Nephron progenitor cell (in vitro differentiated cells): ENCODE data around the gene TOP2A.
"Not testable (repeated sequence)": the region's sequence is repeated elsewhere in the genome, so short reads cannot be mapped to it uniquely, and the experiment has no call there.

ENCODE experiments used
- DNase-seq: peaks from one replicate; pipeline ENCODE4 v3.0.0; 2021
- H3K27ac Mint-ChIP-seq: 2 replicates; pipeline ENCODE4 v1.8.0; 2021; ENCODE audit warnings: mild to moderate bottlenecking, moderate library complexity, mixed read lengths
- H3K27me3 Mint-ChIP-seq: 2 replicates; pipeline ENCODE4 v1.8.0; 2021; ENCODE audit warnings: mild to moderate bottlenecking, low read depth, mixed read lengths; ENCODE audit not compliant: poor library complexity
- H3K36me3 Mint-ChIP-seq: 2 replicates; pipeline ENCODE4 v1.8.0; 2021; ENCODE audit warnings: low read depth, mixed read lengths
- H3K4me1 Mint-ChIP-seq: 2 replicates; pipeline ENCODE4 v1.8.0; 2021; ENCODE audit warnings: mixed read lengths
- H3K4me3 Mint-ChIP-seq: 2 replicates; pipeline ENCODE4 v1.8.0; 2021; ENCODE audit warnings: mild to moderate bottlenecking, moderate library complexity, mixed read lengths
- H3K9me3 Mint-ChIP-seq: 2 replicates; pipeline ENCODE4 v1.8.0; 2021; ENCODE audit warnings: mild to moderate bottlenecking, moderate library complexity, mixed read lengths
- TF ChIP-seq, protein P1 (sequence below): fragments of 200-600 bp; sonication (generic); IDR thresholded peaks from 2 replicates; pipeline ENCODE4 v1.5.0; 2021; ENCODE audit warnings: antibody characterized with exemption

TOP2A gene

DNA sequence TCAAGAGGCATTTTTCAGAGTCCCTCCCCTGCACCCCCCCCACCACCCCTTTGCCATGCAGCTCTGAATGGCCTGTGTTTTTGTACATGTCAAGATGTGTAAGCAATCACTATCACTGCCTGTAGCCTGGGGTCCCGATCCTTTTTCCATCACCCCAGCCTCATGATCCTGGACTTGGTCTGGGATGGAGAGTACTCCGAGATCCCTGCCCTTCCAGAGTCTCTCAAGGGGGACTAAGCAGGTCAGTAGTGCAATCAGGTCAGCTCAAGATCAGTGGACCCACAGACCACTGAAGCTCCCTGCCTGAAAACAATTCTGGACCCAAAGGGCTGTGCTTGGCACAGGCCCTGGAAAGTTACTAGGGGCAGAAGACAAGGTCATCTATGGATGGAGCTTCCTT, 45.7 kb downstream of the TOP2A start:
- TF ChIP-seq, protein P1, sequence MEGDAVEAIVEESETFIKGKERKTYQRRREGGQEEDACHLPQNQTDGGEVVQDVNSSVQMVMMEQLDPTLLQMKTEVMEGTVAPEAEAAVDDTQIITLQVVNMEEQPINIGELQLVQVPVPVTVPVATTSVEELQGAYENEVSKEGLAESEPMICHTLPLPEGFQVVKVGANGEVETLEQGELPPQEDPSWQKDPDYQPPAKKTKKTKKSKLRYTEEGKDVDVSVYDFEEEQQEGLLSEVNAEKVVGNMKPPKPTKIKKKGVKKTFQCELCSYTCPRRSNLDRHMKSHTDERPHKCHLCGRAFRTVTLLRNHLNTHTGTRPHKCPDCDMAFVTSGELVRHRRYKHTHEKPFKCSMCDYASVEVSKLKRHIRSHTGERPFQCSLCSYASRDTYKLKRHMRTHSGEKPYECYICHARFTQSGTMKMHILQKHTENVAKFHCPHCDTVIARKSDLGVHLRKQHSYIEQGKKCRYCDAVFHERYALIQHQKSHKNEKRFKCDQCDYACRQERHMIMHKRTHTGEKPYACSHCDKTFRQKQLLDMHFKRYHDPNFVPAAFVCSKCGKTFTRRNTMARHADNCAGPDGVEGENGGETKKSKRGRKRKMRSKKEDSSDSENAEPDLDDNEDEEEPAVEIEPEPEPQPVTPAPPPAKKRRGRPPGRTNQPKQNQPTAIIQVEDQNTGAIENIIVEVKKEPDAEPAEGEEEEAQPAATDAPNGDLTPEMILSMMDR = no peak
- DNase-seq = no peak
- Mint-ChIP-seq H3K4me3 (no peak overlapping the region), H3K27me3 (peaks cover 26% of the 10 kb centered on the region), H3K9me3 (peaks cover 22% of the 10 kb centered on the region), H3K36me3 (no peaks in the 10 kb centered on the region), H3K4me1 (no peaks in the 10 kb centered on the region), H3K27ac (no peak overlapping the region)

DNA sequence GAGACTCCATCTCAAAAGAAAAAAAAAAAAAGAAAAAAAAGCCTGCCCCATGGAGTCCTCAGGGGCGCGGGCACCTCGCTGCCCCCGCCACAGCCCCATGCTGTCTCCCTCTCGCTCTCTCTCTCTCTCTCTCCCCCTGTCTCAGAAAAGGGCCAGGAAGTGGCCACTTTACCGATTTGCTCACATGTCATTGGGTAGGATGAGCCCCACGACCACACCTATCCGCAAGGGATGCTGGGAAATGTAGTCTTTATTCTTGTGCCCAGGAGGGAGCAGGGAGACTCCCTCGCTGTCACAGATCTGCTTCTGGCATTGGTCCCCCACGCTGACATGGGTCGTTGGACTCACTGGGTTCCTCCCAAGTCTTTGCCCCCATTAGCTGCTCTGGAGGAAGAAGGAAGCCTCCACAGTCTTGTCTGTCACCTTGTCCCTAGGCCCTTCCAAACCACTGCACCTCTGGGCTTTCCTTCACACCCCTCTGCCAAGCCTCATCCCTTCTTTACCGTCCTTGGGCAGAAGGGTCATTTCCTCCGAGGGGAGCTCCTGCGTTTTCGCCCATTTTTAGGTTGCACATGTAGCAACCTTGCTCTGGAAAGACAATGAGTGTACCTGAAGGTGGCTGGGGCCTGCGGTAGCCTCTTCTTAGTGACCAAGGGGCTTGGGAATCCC, 46.3 kb downstream of the TOP2A start:
- no peak for DNase-seq
- Mint-ChIP-seq H3K9me3 (peaks cover 22% of the 10 kb centered on the region), H3K27ac (no peak overlapping the region), H3K27me3 (peaks cover 26% of the 10 kb centered on the region), H3K36me3 (no peaks in the 10 kb centered on the region), H3K4me1 (no peaks in the 10 kb centered on the region), H3K4me3 (no peak overlapping the region)
- TF ChIP-seq, protein P1 = no peak

DNA sequence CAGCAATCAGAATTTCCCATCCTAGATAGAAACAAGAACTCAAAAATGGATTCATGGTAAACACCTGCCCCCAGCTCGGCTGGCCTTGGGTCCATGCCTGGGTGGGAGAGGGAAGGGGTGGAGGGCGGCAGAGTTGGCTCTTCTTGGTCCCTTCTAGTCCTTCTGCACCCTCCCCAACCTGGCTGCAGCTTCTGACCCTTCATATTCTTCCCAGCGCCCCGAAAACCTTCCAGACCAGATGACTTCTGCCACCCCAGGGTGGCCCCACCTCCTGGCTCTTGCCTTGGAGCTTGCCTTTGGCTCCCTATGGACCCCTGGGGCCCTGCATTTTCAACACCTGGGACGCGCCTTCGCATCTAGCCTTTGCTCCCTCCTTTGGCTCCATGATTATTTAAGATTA, 47.8 kb downstream of the TOP2A start:
- H3K9me3 Mint-ChIP-seq = peaks cover 22% of the 10 kb centered on the region
- no peak for DNase-seq
- H3K36me3 Mint-ChIP-seq = no peaks in the 10 kb centered on the region
- H3K27me3 Mint-ChIP-seq = peaks cover 33% of the 10 kb centered on the region
- no peak overlapping the region for H3K4me3 Mint-ChIP-seq
- TF ChIP-seq, protein P1 = no peak
- no peak overlapping the region for H3K27ac Mint-ChIP-seq
- H3K4me1 Mint-ChIP-seq = no peaks in the 10 kb centered on the region

DNA sequence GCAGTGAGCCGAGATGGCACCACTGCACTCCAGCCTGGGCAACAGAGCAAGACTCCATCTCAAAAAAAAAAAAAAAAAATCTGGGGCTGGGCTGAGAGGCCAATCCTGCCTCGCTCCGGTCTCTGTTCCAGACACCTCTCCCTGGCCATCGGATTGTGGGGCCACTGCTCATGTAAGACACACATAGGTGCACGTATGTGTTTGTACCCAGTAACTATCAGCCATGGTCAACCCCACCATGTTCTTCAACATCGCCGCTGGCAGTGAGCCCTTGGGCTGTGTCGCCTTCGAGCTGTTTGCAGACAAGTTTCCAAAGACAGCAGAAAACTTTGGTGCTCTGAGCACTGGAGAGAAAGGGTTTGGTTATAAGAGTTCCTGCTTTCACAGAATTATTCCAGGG, 50.0 kb downstream of the TOP2A start:
- Mint-ChIP-seq H3K27me3 (peaks cover 48% of the 10 kb centered on the region), H3K9me3 (peaks cover 12% of the 10 kb centered on the region)
- H3K4me3 Mint-ChIP-seq, H3K27ac Mint-ChIP-seq, H3K4me1 Mint-ChIP-seq, DNase-seq, H3K36me3 Mint-ChIP-seq: not testable (repeated sequence)

DNA sequence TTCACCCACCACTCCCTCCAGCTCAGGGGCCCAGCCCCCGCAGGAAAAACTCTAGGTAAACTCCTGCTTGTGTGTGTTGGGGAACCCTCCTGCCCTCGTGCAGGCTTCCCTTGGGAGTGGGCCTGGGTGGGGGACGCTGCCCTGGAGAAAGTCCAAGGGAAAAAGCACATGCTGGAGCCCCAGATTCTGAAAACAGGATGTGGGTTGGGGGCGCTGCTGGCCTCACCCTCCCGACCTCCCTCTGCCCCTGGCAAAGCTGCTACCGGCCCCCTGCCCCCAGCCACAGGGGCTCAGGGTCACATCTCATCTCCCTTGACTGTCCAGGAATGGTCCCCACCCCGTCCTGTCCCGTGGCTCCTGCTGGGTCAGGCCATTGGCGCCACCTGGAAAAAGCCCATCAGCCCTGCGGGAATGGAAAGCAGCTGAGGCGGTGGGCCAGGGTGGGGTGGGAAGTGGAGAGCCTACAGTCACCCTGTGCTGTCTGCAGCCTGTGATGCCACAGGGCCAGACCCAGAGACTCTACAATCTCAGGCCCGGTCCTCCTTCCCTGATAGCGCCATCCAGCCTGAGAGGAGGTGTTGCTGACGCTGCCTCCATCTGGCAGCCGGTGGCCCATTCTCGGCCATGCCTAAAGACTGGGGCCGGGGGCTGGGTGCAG, 50.7 kb downstream of the TOP2A start:
- Mint-ChIP-seq H3K36me3 (no peaks in the 10 kb centered on the region), H3K27ac (no peak overlapping the region), H3K4me1 (peaks cover 13% of the 10 kb centered on the region), H3K27me3 (peaks cover 52% of the 10 kb centered on the region), H3K9me3 (peaks cover 5% of the 10 kb centered on the region), H3K4me3 (no peak overlapping the region)
- DNase-seq = no peak
- TF ChIP-seq, protein P1 = no peak

DNA sequence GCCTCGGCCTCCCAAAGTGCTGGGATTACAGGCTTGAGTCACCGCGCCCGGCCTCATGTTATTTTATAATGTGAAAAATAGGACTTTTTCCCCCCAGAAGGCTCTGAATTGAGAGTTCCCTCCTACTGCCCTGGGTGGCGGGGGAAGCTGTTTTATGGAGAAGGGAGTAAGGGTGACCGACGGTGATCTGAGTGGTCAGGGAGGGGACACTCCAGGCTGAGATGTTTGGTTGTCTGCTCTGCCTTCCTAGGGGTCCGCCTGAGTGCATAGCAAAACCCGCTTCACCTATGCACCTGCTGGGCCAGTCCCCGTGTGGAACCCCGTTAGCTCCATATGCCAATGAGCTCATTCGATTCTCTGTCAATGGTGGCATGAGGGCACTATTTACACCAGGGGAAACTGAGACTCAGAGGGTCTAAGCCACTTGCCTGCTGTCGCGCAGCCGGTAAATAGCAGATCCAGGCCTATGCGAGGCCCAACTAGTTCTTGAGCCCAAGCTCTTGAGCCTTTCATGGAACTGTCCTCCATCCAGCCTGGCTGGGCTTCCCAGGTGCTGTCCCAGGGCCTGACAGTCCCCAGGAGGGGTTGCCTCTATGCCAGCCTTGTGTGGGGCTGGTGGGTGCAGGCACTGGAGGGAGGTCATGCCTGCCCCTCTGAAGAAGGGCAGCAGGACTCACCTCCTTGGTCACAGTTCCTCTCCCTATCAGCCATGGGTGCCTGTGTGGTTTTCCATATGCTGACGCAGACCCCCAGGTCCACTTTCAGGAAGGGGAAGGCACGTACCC, 51.4 kb downstream of the TOP2A start:
- H3K4me3 Mint-ChIP-seq = no peak overlapping the region
- TF ChIP-seq, protein P1 = no peak
- DNase-seq = no peak
- no peak overlapping the region for H3K27ac Mint-ChIP-seq
- peaks cover 56% of the 10 kb centered on the region for H3K27me3 Mint-ChIP-seq
- peaks cover 1% of the 10 kb centered on the region for H3K9me3 Mint-ChIP-seq
- peaks cover 17% of the 10 kb centered on the region for H3K4me1 Mint-ChIP-seq
- H3K36me3 Mint-ChIP-seq = no peaks in the 10 kb centered on the region
